SK-N-MC (cell line): ENCODE results near the gene MYO5B.

ENCODE experiments used
- EZH2 ChIP-seq: fragments of 200-600 bp; sonication (generic); IDR thresholded peaks from one replicate; pipeline ENCODE4 v1.6.1; 2017; ENCODE audit warnings: antibody characterized with exemption
- POLR2AphosphoS5 ChIP-seq: IDR thresholded peaks from 2 replicates; pipeline ENCODE4 v1.6.1; 2012; ENCODE audit warnings: mild to moderate bottlenecking, low read depth, low read length, borderline replicate concordance

DNA sequence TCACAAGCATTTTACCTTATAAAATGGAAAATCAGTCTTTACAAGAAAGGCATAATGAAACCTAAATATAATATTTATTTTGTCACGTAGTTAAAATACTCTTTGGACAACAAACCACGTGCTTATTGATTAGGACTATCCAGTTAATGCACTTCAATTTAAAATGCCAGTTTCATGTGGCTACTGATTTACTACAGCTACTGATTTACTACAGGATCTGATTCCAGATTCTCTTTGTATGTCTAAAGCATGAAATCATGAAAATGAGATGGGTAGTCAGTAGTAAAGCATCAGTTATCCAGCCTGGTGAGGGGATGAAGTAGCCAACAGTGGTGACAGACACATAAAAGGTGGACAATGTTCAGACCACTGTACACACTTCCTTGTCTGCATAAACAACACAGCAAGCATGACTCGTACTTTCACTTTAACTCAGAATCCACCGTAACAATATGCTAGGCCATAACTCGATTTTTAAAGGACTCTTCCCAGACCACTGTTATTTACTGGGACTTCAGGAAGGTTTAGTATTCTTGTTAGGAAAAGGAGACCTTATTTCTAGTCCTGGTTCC, 406.5 kb downstream of the MYO5B start:
- no peak for TF ChIP-seq POLR2AphosphoS5
- TF ChIP-seq EZH2: no peak
